ENCODE measurements around the gene FAXDC2.
"Not testable (repeated sequence)": the region's sequence is repeated elsewhere in the genome, so short reads cannot be mapped to it uniquely, and the experiment has no call there.

Gene FAXDC2

GRCh38 chr5:154830596-154830995, 19.8 kb downstream of the FAXDC2 start:
- DNase-seq (ENCODE audit: low read depth in 2 of 2), result no peak

GRCh38 chr5:154830219-154830595, 20.2 kb downstream of the FAXDC2 start:
- no peak for DNase-seq (ENCODE audit: low read depth in 2 of 2)

GRCh38 chr5:154829589-154830218, 20.7 kb downstream of the FAXDC2 start:
- DNase-seq (ENCODE audit: low read depth in 2 of 2), result no peak

- DNase-seq (ENCODE audit: low read depth in 2 of 2), result no peak
These were observed 21.2 kb downstream of the FAXDC2 start for GRCh38 chr5:154829181-154829588.

GRCh38 chr5:154824070-154824469, 26.3 kb downstream of the FAXDC2 start:
- DNase-seq (ENCODE audit: low read depth in 2 of 2), result no peak

GRCh38 chr5:154823605-154824004, 26.8 kb downstream of the FAXDC2 start:
- DNase-seq (ENCODE audit: low read depth in 2 of 2), result no peak

- DNase-seq (ENCODE audit: low read depth in 2 of 2), result not testable (repeated sequence)
These were observed 27.5 kb downstream of the FAXDC2 start for GRCh38 chr5:154822896-154823295.

GRCh38 chr5:154820383-154820782, 30.0 kb downstream of the FAXDC2 start:
- no peak for DNase-seq (ENCODE audit: low read depth in 2 of 2)

GRCh38 chr5:154819546-154819945, 30.9 kb downstream of the FAXDC2 start:
- no peak for DNase-seq (ENCODE audit: low read depth in 2 of 2)

GRCh38 chr5:154818471-154819116, 31.8 kb downstream of the FAXDC2 start:
- no peak for DNase-seq (ENCODE audit: low read depth in 2 of 2)

- no peak for DNase-seq (ENCODE audit: low read depth in 2 of 2)
These were observed 32.6 kb downstream of the FAXDC2 start for GRCh38 chr5:154817815-154818214.

- no peak for DNase-seq (ENCODE audit: low read depth in 2 of 2)
These were observed 33.4 kb downstream of the FAXDC2 start for GRCh38 chr5:154816891-154817492.

- no peak for DNase-seq (ENCODE audit: low read depth in 2 of 2)
These were observed 34.6 kb downstream of the FAXDC2 start for GRCh38 chr5:154815684-154816247.

- DNase-seq (ENCODE audit: low read depth in 2 of 2), result no peak
These were observed 35.4 kb downstream of the FAXDC2 start for GRCh38 chr5:154815025-154815424.

- no peak for DNase-seq (ENCODE audit: low read depth in 2 of 2)
These were observed 36.7 kb downstream of the FAXDC2 start for GRCh38 chr5:154813736-154814135.

- DNase-seq (ENCODE audit: low read depth in 2 of 2), result no peak
These were observed 37.2 kb downstream of the FAXDC2 start for GRCh38 chr5:154813158-154813557.

- peak; percentile 38 to 49 for DNase-seq (ENCODE audit: low read depth in 2 of 2)
These were observed 38.5 kb downstream of the FAXDC2 start for GRCh38 chr5:154811653-154812465.

- DNase-seq (ENCODE audit: low read depth in 2 of 2), result no peak
These were observed 39.2 kb downstream of the FAXDC2 start for GRCh38 chr5:154811239-154811638.

- DNase-seq (ENCODE audit: low read depth in 2 of 2), result no peak
These were observed 44.2 kb downstream of the FAXDC2 start for GRCh38 chr5:154806176-154806575.

GRCh38 chr5:154802050-154802449, 48.4 kb downstream of the FAXDC2 start:
- DNase-seq (ENCODE audit: low read depth in 2 of 2), result no peak

GRCh38 chr5:154801083-154801482, 49.3 kb downstream of the FAXDC2 start:
- DNase-seq (ENCODE audit: low read depth in 2 of 2), result no peak

GRCh38 chr5:154800582-154800981, 49.8 kb downstream of the FAXDC2 start:
- DNase-seq (ENCODE audit: low read depth in 2 of 2), result no peak

Data from activated CD4-positive, alpha-beta T cell treated with anti-CD3 and anti-CD28 coated beads for 24 hours (primary cell).